HL-60 (cell line): Measurements from ENCODE around the gene ITPA.

Experiments used
- SPI1 ChIP-seq: IDR thresholded peaks from 2 replicates; pipeline ENCODE4 v1.6.1; 2012; ENCODE audit warnings: low read depth, mild to moderate bottlenecking, borderline replicate concordance
- TF ChIP-seq, protein P1 (sequence below): IDR thresholded peaks from one replicate; pipeline ENCODE4 v1.5.1; 2011; ENCODE audit warnings: low read length, control low read depth, inconsistent platforms; ENCODE audit not compliant: insufficient read depth

DNA sequence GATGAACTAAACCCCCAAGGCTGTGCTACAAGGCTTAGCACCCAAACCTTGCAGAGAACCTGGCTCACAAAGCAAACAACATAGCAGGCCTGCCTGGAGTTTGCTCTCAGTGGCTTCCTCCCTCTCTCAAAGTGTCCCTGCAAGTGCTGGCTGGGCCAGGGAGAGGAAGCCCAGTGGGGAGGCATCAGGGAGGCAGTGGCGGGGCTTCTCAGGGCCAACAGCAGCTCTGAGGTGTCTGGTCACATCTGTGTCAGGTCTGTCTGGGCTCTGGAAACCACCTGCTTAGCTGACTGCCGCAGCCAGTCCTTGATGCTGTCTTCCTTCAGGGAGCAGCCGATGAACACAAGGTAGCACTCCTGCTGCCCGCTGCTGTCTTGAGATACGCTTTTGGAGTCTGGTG, 46.4 kb downstream of the ITPA start:
- no peak for TF ChIP-seq SPI1
- TF ChIP-seq, protein P1, sequence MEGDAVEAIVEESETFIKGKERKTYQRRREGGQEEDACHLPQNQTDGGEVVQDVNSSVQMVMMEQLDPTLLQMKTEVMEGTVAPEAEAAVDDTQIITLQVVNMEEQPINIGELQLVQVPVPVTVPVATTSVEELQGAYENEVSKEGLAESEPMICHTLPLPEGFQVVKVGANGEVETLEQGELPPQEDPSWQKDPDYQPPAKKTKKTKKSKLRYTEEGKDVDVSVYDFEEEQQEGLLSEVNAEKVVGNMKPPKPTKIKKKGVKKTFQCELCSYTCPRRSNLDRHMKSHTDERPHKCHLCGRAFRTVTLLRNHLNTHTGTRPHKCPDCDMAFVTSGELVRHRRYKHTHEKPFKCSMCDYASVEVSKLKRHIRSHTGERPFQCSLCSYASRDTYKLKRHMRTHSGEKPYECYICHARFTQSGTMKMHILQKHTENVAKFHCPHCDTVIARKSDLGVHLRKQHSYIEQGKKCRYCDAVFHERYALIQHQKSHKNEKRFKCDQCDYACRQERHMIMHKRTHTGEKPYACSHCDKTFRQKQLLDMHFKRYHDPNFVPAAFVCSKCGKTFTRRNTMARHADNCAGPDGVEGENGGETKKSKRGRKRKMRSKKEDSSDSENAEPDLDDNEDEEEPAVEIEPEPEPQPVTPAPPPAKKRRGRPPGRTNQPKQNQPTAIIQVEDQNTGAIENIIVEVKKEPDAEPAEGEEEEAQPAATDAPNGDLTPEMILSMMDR: no peak
